OCI-LY3 (cell line): ENCODE results near the gene DRD1.
"Not testable (repeated sequence)": the region's sequence is repeated elsewhere in the genome, so short reads cannot be mapped to it uniquely, and the experiment has no call there.

Source experiments
- H2AFZ ChIP-seq: fragments of 200-600, 300-600 bp; shearing (Covaris generic); 2 replicates; pipeline ENCODE4 v1.6.0; 2014; ENCODE audit warnings: antibody characterized with exemption, low read depth, low read length
- H3K27ac ChIP-seq: fragments of 200-600, 300-600 bp; sonication (generic); 2 replicates; pipeline ENCODE4 v1.5.1; 2014; ENCODE audit warnings: mild to moderate bottlenecking, low read length, moderate library complexity, mixed read lengths
- H3K27me3 ChIP-seq: fragments of 200-600, 300-600 bp; sonication (generic); 2 replicates; pipeline ENCODE4 v1.6.1; 2014; ENCODE audit warnings: low read depth, low read length, mixed read lengths
- H3K36me3 ChIP-seq: fragments of 200-600, 300-600 bp; sonication (generic); replicated peaks from 2 replicates; pipeline ENCODE3; 2014; ENCODE audit warnings: low read depth, low read length, mixed read lengths
- H3K4me1 ChIP-seq: fragments of 300-600, 200-600 bp; sonication (generic); 2 replicates; pipeline ENCODE4 v1.6.1; 2014; ENCODE audit warnings: low read length, mixed read lengths
- H3K4me2 ChIP-seq: fragments of 200-600, 300-600 bp; sonication (generic); 2 replicates; pipeline ENCODE4 v1.6.1; 2014; ENCODE audit warnings: low read length, mixed read lengths
- H3K4me3 ChIP-seq: fragments of 300-600, 200-600 bp; sonication (generic); 2 replicates; pipeline ENCODE4 v1.5.1; 2014; ENCODE audit warnings: antibody characterized with exemption, mild to moderate bottlenecking, low read length, moderate library complexity
- H3K79me2 ChIP-seq: fragments of 300-600, 200-600 bp; shearing (Covaris generic); 2 replicates; pipeline ENCODE4 v1.6.1; 2014; ENCODE audit warnings: mild to moderate bottlenecking, low read length, mixed read lengths
- H3K9ac ChIP-seq: fragments of 300-600, 200-600 bp; shearing (Covaris generic); 2 replicates; pipeline ENCODE4 v1.6.0; 2014; ENCODE audit warnings: mild to moderate bottlenecking, low read length, moderate library complexity
- H3K9me3 ChIP-seq: fragments of 200-600, 300-600 bp; shearing (Covaris generic); 2 replicates; pipeline ENCODE4 v1.6.1; 2014; ENCODE audit warnings: low read length, mixed read lengths; ENCODE audit not compliant: insufficient read depth
- H4K20me1 ChIP-seq: fragments of 200-600, 300-600 bp; sonication (generic); 2 replicates; pipeline ENCODE4 v1.6.1; 2016; ENCODE audit warnings: low read length, mixed read lengths; ENCODE audit not compliant: insufficient read depth
- EZH2phosphoT487 ChIP-seq: fragments of 200-600 bp; shearing (Covaris generic); IDR thresholded peaks from 2 replicates; pipeline ENCODE4 v1.6.1; 2018; ENCODE audit warnings: antibody characterized with exemption, mixed run types, low read depth
- TF ChIP-seq, protein P1 (sequence below): fragments of 200-600, 300-600 bp; sonication (generic); IDR thresholded peaks from 2 replicates; pipeline ENCODE4 v1.5.1; 2014; ENCODE audit warnings: antibody characterized with exemption, low read length, low read depth

DRD1 gene

DNA sequence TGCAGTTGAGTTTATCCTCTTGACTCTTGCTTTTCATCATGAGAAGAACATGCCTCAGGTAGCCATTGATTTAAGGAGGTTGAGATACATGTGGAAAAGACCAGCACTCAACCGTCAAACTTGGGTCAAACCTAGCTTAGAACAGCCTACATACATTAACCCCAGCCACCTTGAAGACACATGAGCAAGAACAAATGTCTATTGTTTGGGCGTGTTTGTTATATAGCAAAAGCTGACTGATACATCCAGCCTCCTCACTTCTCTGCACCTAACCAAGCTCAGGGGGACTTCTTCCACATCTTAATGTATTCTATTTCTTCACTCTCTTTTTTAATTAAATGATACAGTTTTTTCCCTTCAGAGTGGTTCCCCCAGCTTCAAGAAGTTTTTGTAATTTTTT, 28.7 kb downstream of the DRD1 start:
- no peaks in the 10 kb centered on the region for H3K27me3 ChIP-seq
- no peaks in the 10 kb centered on the region for H3K79me2 ChIP-seq
- no peak overlapping the region for H3K4me3 ChIP-seq
- no peaks in the 10 kb centered on the region for H3K36me3 ChIP-seq
- no peak for TF ChIP-seq EZH2phosphoT487
- TF ChIP-seq, protein P1, sequence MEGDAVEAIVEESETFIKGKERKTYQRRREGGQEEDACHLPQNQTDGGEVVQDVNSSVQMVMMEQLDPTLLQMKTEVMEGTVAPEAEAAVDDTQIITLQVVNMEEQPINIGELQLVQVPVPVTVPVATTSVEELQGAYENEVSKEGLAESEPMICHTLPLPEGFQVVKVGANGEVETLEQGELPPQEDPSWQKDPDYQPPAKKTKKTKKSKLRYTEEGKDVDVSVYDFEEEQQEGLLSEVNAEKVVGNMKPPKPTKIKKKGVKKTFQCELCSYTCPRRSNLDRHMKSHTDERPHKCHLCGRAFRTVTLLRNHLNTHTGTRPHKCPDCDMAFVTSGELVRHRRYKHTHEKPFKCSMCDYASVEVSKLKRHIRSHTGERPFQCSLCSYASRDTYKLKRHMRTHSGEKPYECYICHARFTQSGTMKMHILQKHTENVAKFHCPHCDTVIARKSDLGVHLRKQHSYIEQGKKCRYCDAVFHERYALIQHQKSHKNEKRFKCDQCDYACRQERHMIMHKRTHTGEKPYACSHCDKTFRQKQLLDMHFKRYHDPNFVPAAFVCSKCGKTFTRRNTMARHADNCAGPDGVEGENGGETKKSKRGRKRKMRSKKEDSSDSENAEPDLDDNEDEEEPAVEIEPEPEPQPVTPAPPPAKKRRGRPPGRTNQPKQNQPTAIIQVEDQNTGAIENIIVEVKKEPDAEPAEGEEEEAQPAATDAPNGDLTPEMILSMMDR, result no peak
- H3K27ac ChIP-seq, result no peak overlapping the region
- H2AFZ ChIP-seq, result no peak overlapping the region
- H3K4me1 ChIP-seq, result no peaks in the 10 kb centered on the region
- no peak overlapping the region for H3K9ac ChIP-seq
- no peak overlapping the region for H3K4me2 ChIP-seq
- no peaks in the 10 kb centered on the region for H3K9me3 ChIP-seq
- H4K20me1 ChIP-seq, result no peaks in the 10 kb centered on the region

DNA sequence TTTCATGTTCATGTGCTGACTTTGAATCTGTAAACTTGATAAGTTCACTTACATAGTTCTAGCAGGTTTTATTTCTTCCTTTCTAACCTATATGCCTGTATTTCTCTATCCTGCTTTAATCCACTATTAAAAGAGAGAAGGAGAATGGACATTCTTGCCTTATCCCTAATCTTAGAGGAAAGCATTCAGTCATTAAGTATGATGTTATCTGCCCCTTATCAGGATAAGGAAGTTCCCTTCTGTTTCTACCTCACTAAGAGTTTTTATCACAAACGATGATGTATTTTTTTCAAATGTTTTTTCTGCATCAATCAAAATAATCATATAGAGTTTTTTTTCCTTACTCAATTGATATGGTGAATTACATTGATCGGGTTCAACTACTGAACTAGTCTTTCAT, 33.1 kb downstream of the DRD1 start:
- Histone ChIP-seq H3K4me3 (no peak overlapping the region), H3K4me1 (no peaks in the 10 kb centered on the region), H3K9me3 (no peaks in the 10 kb centered on the region), H3K36me3 (no peaks in the 10 kb centered on the region), H4K20me1 (no peaks in the 10 kb centered on the region), H2AFZ (no peak overlapping the region), H3K9ac (no peak overlapping the region), H3K79me2 (no peaks in the 10 kb centered on the region), H3K4me2 (no peak overlapping the region), H3K27ac (no peak overlapping the region), H3K27me3 (no peaks in the 10 kb centered on the region)
- no peak for TF ChIP-seq EZH2phosphoT487
- TF ChIP-seq, protein P1, result no peak

DNA sequence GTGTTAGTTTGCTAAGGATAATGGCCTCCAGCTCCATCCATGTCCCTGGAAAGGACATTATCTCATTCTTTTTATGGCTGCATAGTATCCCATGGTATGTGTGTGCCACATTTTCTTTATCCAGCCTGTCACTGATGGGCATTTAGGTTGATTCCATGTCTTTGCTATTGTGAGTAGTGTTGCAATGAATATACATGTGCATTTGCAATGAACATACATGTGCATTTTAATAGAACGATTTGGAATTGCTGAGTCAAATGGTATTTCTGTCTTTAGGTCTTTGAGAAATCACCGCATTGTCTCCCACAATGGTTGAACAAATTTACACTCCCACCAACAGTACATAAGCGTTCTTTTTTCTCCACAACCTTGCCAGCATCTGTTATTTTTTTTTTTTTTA, 37.7 kb downstream of the DRD1 start:
- no peaks in the 10 kb centered on the region for H3K4me1 ChIP-seq
- no peaks in the 10 kb centered on the region for H3K27me3 ChIP-seq
- no peak overlapping the region for H3K4me3 ChIP-seq
- no peaks in the 10 kb centered on the region for H3K79me2 ChIP-seq
- no peak overlapping the region for H2AFZ ChIP-seq
- no peak overlapping the region for H3K27ac ChIP-seq
- no peak overlapping the region for H3K9ac ChIP-seq
- no peak for TF ChIP-seq EZH2phosphoT487
- TF ChIP-seq, protein P1, result no peak
- no peaks in the 10 kb centered on the region for H3K36me3 ChIP-seq
- no peak overlapping the region for H3K4me2 ChIP-seq
- H3K9me3 ChIP-seq, result no peaks in the 10 kb centered on the region
- H4K20me1 ChIP-seq, result no peaks in the 10 kb centered on the region

DNA sequence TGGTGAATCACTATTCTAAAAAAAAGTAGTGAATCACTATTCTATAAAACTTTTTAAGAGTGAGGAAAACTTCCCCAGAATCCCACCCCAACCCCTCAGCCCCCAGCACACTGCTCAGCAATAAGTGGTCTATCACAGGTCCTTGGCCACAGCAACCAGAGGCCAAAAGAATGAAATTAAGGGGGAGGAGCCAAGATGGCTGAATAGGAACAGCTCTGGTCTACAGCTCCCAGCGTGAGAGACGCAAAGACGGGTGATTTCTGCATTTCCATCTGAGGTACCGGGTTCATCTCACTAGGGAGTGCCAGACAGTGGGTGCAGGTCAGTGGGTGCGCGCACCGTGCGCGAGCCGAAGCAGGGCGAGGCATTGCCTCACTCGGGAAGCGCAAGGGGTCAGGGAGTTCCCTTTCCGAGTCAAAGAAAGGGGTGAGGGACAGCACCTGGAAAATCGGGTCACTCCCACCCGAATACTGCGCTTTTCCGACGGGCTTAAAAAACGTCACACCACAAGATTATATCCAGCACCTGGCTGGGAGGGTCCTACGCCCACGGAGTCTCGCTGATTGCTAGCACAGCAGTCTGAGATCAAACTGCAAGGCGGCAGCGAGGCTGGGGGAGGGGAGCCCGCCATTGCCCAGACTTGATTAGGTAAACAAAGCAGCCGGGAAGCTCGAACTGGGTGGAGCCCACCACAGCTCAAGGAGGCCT, 46.2 kb downstream of the DRD1 start:
- H3K79me2 ChIP-seq, H3K9me3 ChIP-seq, H2AFZ ChIP-seq, H3K4me3 ChIP-seq, H3K4me1 ChIP-seq, H4K20me1 ChIP-seq, H3K4me2 ChIP-seq, H3K27me3 ChIP-seq, H3K9ac ChIP-seq, H3K36me3 ChIP-seq, H3K27ac ChIP-seq: not testable (repeated sequence)

DNA sequence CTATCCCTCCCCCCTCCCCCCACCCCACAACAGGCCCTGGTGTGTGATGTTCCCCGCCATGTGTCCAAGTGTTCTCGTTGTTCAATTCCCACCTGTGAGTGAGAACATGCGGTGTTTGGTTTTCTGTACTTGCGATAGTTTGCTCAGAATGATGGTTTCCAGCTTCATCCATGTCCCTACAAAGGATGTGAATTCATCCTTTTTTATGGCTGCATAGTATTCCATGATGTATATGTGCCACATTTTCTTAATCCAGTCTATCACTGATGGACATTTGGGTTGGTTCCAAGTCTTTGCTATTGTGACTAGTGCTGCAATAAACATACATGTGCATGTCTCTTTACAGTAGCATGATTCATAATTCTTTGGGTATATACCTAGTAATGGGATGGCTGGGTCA, 48.6 kb downstream of the DRD1 start:
- H3K79me2 ChIP-seq, H3K9ac ChIP-seq, H3K36me3 ChIP-seq, H2AFZ ChIP-seq, H3K4me2 ChIP-seq, H4K20me1 ChIP-seq, H3K27me3 ChIP-seq, H3K4me3 ChIP-seq, H3K27ac ChIP-seq, H3K4me1 ChIP-seq, H3K9me3 ChIP-seq: not testable (repeated sequence)
